ENCODE data around the gene PKNOX2. TPM values are rescaled to one million over a fixed set of nuclear protein-coding genes. Genes with fewer than 3 reads are reported as not detected.

The PKNOX2 gene
- total RNA-seq, 1 experiment from 2014 or later: not detected

- CTCF ChIA-PET: no interaction called here
- BruUV-seq (replicated peaks): no TSS peak
- H3K4me1 Mint-ChIP-seq (ENCODE audit: low read depth, unreplicated experiment): no peaks in the 10 kb centered on the region
- H3K36me3 Mint-ChIP-seq (ENCODE audit: insufficient read depth, unreplicated experiment): no peaks in the 10 kb centered on the region
- H3K27ac Mint-ChIP-seq (ENCODE audit: unreplicated experiment): no peak overlapping the region
- no peak overlapping the region for H3K4me3 Mint-ChIP-seq (ENCODE audit: low read depth, unreplicated experiment)
- H3K27me3 Mint-ChIP-seq (ENCODE audit: unreplicated experiment): peaks cover 100% of the 10 kb centered on the region
- intact Hi-C loops (cut with micrococcal nuclease; ENCODE audit: unreplicated experiment): no loop called here
- no peak for DNase-seq
- H3K9me3 Mint-ChIP-seq (ENCODE audit: low read depth, unreplicated experiment): no peaks in the 10 kb centered on the region
- no peak for TF ChIP-seq CTCF (IDR thresholded peaks at IDR 0.05; ENCODE audit: unreplicated experiment)
Measured at GRCh38 chr11:125372088-125372487, 207.5 kb downstream of the PKNOX2 start.

GRCh38 chr11:125372911-125373310 lies 208.4 kb downstream of the PKNOX2 start:
- Mint-ChIP-seq H3K36me3 (ENCODE audit: insufficient read depth, unreplicated experiment) (no peaks in the 10 kb centered on the region), H3K4me3 (ENCODE audit: low read depth, unreplicated experiment) (no peak overlapping the region), H3K9me3 (ENCODE audit: low read depth, unreplicated experiment) (no peaks in the 10 kb centered on the region), H3K27ac (ENCODE audit: unreplicated experiment) (no peak overlapping the region), H3K27me3 (ENCODE audit: unreplicated experiment) (peaks cover 100% of the 10 kb centered on the region), H3K4me1 (ENCODE audit: low read depth, unreplicated experiment) (no peaks in the 10 kb centered on the region)
- intact Hi-C loops (cut with micrococcal nuclease; ENCODE audit: unreplicated experiment): no loop called here
- no peak for DNase-seq
- BruUV-seq (replicated peaks): no TSS peak
- no peak for TF ChIP-seq CTCF (IDR thresholded peaks at IDR 0.05; ENCODE audit: unreplicated experiment)
- CTCF ChIA-PET: no interaction called here

- no peaks in the 10 kb centered on the region for H3K9me3 Mint-ChIP-seq (ENCODE audit: low read depth, unreplicated experiment)
- H3K27me3 Mint-ChIP-seq (ENCODE audit: unreplicated experiment): peaks cover 100% of the 10 kb centered on the region
- CTCF ChIA-PET: no interaction called here
Measured at GRCh38 chr11:125373426-125374391, 209.2 kb downstream of the PKNOX2 start.

GRCh38 chr11:125374398-125374797 lies 209.8 kb downstream of the PKNOX2 start:
- Mint-ChIP-seq H3K36me3 (ENCODE audit: insufficient read depth, unreplicated experiment) (no peaks in the 10 kb centered on the region), H3K4me3 (ENCODE audit: low read depth, unreplicated experiment) (no peak overlapping the region), H3K27ac (ENCODE audit: unreplicated experiment) (no peak overlapping the region), H3K27me3 (ENCODE audit: unreplicated experiment) (peaks cover 100% of the 10 kb centered on the region), H3K9me3 (ENCODE audit: low read depth, unreplicated experiment) (no peaks in the 10 kb centered on the region), H3K4me1 (ENCODE audit: low read depth, unreplicated experiment) (no peaks in the 10 kb centered on the region)
- intact Hi-C loops (cut with micrococcal nuclease; ENCODE audit: unreplicated experiment): no loop called here
- BruUV-seq (replicated peaks): no TSS peak
- CTCF ChIA-PET: no interaction called here
- DNase-seq: no peak
- no peak for TF ChIP-seq CTCF (IDR thresholded peaks at IDR 0.05; ENCODE audit: unreplicated experiment)

More at GRCh38 chr11:125373426-125374391, 209.2 kb downstream of the PKNOX2 start:
- Mint-ChIP-seq H3K27ac (ENCODE audit: unreplicated experiment) (no peak overlapping the region), H3K4me1 (ENCODE audit: low read depth, unreplicated experiment) (no peaks in the 10 kb centered on the region), H3K36me3 (ENCODE audit: insufficient read depth, unreplicated experiment) (no peaks in the 10 kb centered on the region), H3K4me3 (ENCODE audit: low read depth, unreplicated experiment) (no peak overlapping the region)
- DNase-seq: no peak
- no peak for TF ChIP-seq CTCF (IDR thresholded peaks at IDR 0.05; ENCODE audit: unreplicated experiment)
- intact Hi-C loops (cut with micrococcal nuclease; ENCODE audit: unreplicated experiment): no loop called here
- BruUV-seq (replicated peaks): no TSS peak
